ENCODE data around the gene GLDC.
"Not testable (repeated sequence)": the region's sequence is repeated elsewhere in the genome, so short reads cannot be mapped to it uniquely, and the experiment has no call there.

The GLDC gene

DNA sequence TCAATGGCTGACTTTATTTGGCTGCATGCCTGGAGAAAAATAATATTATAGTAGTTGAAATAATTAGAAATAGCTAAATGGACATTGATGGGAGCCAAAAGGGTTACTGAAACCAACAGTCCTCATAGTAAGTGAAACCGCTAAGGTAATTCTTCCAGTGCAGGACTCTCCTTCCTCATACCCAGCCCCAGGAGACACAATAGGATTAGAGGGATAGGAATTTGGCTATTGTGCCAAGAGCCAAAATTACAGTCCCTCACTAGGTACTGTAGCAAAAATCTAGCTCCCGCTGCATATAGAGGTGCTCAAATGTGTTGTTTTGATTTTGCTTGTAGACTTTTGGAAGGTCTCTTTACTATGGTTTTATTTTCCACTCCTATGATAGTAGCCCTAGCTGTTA is 20.2 kb downstream of the GLDC start:
- Histone ChIP-seq H3K27me3 (ENCODE audit: insufficient read depth, low read depth, severe bottlenecking) (no peaks in the 10 kb centered on the region), H3K4me3 (ENCODE audit: low read depth, low read length) (no peak overlapping the region), H3K27ac (no peak overlapping the region), H3K36me3 (no peaks in the 10 kb centered on the region), H3K9me3 (ENCODE audit: severe bottlenecking) (peaks cover 2% of the 10 kb centered on the region)
- TF ChIP-seq, protein P1, sequence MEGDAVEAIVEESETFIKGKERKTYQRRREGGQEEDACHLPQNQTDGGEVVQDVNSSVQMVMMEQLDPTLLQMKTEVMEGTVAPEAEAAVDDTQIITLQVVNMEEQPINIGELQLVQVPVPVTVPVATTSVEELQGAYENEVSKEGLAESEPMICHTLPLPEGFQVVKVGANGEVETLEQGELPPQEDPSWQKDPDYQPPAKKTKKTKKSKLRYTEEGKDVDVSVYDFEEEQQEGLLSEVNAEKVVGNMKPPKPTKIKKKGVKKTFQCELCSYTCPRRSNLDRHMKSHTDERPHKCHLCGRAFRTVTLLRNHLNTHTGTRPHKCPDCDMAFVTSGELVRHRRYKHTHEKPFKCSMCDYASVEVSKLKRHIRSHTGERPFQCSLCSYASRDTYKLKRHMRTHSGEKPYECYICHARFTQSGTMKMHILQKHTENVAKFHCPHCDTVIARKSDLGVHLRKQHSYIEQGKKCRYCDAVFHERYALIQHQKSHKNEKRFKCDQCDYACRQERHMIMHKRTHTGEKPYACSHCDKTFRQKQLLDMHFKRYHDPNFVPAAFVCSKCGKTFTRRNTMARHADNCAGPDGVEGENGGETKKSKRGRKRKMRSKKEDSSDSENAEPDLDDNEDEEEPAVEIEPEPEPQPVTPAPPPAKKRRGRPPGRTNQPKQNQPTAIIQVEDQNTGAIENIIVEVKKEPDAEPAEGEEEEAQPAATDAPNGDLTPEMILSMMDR (IDR thresholded peaks at IDR 0.05; ENCODE audit: low read depth, low read length): no peak
- DNase-seq: no peak

DNA sequence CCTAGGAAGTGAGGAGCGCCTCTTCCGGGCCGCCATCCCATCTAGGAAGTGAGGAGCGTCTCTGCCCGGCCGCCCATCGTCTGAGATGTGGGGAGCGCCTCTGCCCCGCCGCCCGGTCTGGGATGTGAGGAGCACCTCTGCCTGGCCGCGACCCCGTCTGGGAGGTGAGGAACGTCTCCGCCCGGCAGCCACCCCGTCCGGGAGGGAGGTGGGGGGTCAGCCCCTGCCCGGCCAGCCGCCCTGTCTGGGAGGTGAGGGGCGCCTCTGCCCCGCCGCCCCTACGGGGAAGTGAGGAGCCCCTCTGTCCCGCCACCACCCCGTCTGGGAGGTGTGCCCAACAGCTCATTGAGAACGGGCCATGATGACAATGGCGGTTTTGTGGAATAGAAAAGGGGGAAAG is 22.7 kb downstream of the GLDC start:
- H3K4me3 ChIP-seq (ENCODE audit: low read depth, low read length); H3K27me3 ChIP-seq (ENCODE audit: insufficient read depth, low read depth, severe bottlenecking); H3K36me3 ChIP-seq; DNase-seq; H3K9me3 ChIP-seq (ENCODE audit: severe bottlenecking); H3K27ac ChIP-seq: not testable (repeated sequence)

DNA sequence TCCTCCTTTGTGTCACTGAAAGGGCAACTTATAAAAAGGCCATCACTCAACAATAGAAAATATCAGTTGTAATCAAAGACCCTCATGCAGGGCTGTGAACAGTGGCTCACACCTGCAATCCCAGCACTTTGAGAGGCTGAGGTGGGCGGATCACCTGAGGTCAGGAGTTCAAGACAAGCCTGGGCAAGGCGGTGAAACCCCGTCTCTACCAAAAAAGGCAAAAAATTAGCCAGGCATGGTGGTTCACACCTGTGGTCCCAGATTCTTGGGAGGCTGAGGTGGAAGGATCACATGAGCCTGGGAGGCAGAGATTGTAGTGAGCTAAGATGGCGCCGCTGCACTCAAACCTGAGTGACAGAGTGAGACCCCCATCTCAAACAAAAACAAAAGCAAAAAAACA is 24.7 kb downstream of the GLDC start:
- no peak overlapping the region for H3K4me3 ChIP-seq (ENCODE audit: low read depth, low read length)
- no peaks in the 10 kb centered on the region for H3K27me3 ChIP-seq (ENCODE audit: insufficient read depth, low read depth, severe bottlenecking)
- TF ChIP-seq, protein P1 (IDR thresholded peaks at IDR 0.05; ENCODE audit: low read depth, low read length): no peak
- H3K27ac ChIP-seq: no peak overlapping the region
- peaks cover 2% of the 10 kb centered on the region for H3K9me3 ChIP-seq (ENCODE audit: severe bottlenecking)
- DNase-seq: no peak
- H3K36me3 ChIP-seq: no peaks in the 10 kb centered on the region

DNA sequence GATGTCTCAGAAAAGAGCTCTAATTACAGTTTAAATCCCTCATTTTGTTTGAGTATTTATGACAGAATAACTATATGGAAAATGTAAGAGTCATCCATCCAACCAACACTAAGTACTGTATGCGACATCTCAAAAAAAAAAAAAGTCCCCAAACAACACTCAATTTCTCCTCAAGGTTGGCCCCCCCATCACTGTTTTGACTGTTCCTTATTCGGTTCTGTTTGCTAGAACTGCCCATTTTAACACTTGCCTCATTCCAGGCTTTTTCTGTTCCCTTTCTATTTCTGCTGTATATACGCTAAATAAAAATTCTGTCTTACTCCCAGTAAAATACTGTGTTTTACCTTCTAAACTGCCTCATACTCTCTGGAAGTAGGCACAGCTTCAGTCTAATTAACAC is 25.2 kb downstream of the GLDC start:
- no peak overlapping the region for H3K27ac ChIP-seq
- no peak overlapping the region for H3K4me3 ChIP-seq (ENCODE audit: low read depth, low read length)
- TF ChIP-seq, protein P1 (IDR thresholded peaks at IDR 0.05; ENCODE audit: low read depth, low read length): no peak
- no peaks in the 10 kb centered on the region for H3K36me3 ChIP-seq
- no peaks in the 10 kb centered on the region for H3K27me3 ChIP-seq (ENCODE audit: insufficient read depth, low read depth, severe bottlenecking)
- DNase-seq: no peak
- H3K9me3 ChIP-seq (ENCODE audit: severe bottlenecking): peaks cover 2% of the 10 kb centered on the region

DNA sequence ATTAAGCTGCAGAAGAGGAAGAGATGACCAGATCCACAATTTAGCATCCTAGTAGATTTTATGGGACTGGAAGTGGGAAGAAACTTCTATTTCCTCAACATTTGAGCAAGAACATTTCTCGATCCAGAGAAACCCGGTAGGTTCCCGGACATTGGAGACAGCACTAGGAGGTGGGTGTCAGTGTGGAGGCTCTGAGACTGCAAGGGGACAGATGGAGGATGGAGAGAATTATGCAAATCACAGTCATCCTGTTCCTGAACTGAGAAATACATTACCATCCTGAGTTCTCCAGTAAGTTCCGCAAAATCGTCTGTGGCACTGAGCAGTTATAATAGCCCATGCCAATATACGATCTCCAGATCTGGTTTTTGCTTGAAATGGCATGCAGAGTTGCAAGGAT is 25.6 kb downstream of the GLDC start:
- H3K27ac ChIP-seq: no peak overlapping the region
- TF ChIP-seq, protein P1 (IDR thresholded peaks at IDR 0.05; ENCODE audit: low read depth, low read length): no peak
- H3K4me3 ChIP-seq (ENCODE audit: low read depth, low read length): no peak overlapping the region
- DNase-seq: no peak
- no peaks in the 10 kb centered on the region for H3K36me3 ChIP-seq
- H3K9me3 ChIP-seq (ENCODE audit: severe bottlenecking): peaks cover 2% of the 10 kb centered on the region
- no peaks in the 10 kb centered on the region for H3K27me3 ChIP-seq (ENCODE audit: insufficient read depth, low read depth, severe bottlenecking)

DNA sequence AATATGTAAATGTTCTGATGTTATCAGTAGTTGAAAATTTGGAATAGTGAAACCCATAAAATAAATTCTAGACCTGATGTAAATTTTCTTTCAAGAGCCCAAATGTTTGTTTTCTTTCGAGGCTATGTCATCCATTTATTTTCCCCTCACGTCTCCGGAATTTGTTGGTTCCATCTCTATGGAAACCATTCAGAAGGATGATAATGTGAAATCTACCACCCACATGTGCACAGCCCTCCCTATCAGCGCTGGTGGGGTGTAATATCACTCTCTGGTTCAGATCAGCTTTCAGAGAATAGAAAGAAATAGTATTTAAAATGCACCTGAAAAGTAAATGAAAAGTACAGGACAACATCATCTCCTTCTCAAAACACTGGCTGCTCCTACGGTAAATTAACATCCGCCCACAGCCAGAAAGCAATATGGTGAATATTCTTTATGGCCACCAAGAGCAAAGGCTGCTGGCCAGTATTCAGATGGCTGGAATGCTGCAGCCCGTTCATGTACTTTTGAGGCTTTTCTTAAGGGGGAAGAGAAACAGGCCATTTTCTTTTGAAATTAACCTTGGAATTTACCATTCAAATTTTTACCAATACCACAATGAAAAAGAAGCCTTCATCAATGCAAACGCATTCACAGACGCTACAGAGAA is 28.5 kb downstream of the GLDC start:
- H3K27me3 ChIP-seq (ENCODE audit: insufficient read depth, low read depth, severe bottlenecking): no peaks in the 10 kb centered on the region
- H3K27ac ChIP-seq: no peak overlapping the region
- no peak overlapping the region for H3K4me3 ChIP-seq (ENCODE audit: low read depth, low read length)
- no peaks in the 10 kb centered on the region for H3K36me3 ChIP-seq
- H3K9me3 ChIP-seq (ENCODE audit: severe bottlenecking): peaks cover 2% of the 10 kb centered on the region
- no peak for DNase-seq
- TF ChIP-seq, protein P1 (IDR thresholded peaks at IDR 0.05; ENCODE audit: low read depth, low read length): no peak

Measured in WERI-Rb-1 (cell line).